SK-N-MC (cell line): ENCODE measurements around the gene SPTBN4.

Source experiments
- EZH2 ChIP-seq: fragments of 200-600 bp; sonication (generic); IDR thresholded peaks from one replicate; pipeline ENCODE4 v1.6.1; 2017; ENCODE audit warnings: antibody characterized with exemption
- FOXP2 ChIP-seq: optimal IDR thresholded peaks from 2 replicates; pipeline ENCODE3; 2011; ENCODE audit warnings: mild to moderate bottlenecking, moderate library complexity; ENCODE audit not compliant: insufficient read depth; ENCODE audit errors: extremely low read length, control extremely low read depth
- POLR2AphosphoS5 ChIP-seq: IDR thresholded peaks from 2 replicates; pipeline ENCODE4 v1.6.1; 2012; ENCODE audit warnings: mild to moderate bottlenecking, low read depth, low read length, borderline replicate concordance

DNA sequence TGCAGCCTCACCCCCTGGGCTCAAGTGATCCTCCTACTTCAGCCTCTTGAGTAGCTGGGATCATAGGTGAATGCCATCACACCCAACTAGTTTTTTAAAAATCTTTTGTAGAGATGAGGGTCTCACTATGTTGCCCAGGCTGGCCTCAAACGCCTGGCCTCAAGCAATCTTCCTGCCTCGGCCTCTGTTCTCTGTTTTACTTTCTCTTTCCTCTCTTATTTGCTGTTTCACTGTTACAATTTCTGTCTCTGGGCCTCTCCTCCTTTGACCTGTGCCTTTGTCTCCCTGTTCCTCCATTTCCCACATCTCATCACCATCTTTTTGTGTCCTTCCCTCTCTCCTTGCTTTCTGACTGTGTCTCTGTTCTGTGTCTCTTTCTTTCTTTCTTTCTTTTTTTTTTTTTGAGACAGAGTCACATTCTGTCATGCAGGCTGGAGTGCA lies 119.2 kb downstream of the SPTBN4 start:
- TF ChIP-seq POLR2AphosphoS5 (no peak), EZH2 (no peak), FOXP2 (no peak)
